H1 (cell line): ENCODE data around the gene DCUN1D3. TPM values are rescaled to one million over a fixed set of nuclear protein-coding genes. Genes with fewer than 3 reads are reported as not detected.

Experiments
- CTCF ChIA-PET: fragments of 300-600 bp; sonication (Branson Sonifier 250); formaldehyde crosslinking; loops from one replicate; lab custom pipeline; 2021; ENCODE audit not compliant: partially characterized antibody; lab: Charles Lee
- POLR2A ChIA-PET: fragments of 300-600 bp; sonication (Branson Sonifier 250); formaldehyde crosslinking; loops from one replicate; lab custom pipeline; 2021; ENCODE audit warnings: inconsistent platforms; ENCODE audit not compliant: partially characterized antibody; lab: Charles Lee
- DNase-seq, 2 experiments: peaks; one replicate each; pipeline versions ENCODE4 v3.0.0 to v3.0.0-alpha.2; 2010 to 2022; ENCODE audit warnings: low spot score in 2 of 2, low read depth in 1 of 2, mixed read lengths in 1 of 2
- FAIRE-seq: peaks from 2 replicates; lab custom pipeline; 2011; peaks lifted over from hg19 to GRCh38; lab: Jason Lieb, UNC
- H2AFZ ChIP-seq: 2 replicates; pipeline ENCODE4 v1.8.1; 2012; ENCODE audit warnings: low read length, inconsistent platforms
- H2AK5ac ChIP-seq: 2 replicates; pipeline ENCODE4 v1.6.1; 2013; ENCODE audit warnings: low read depth, low read length
- H2BK120ac ChIP-seq: replicated peaks from 2 replicates; pipeline ENCODE3; 2013; ENCODE audit warnings: low read depth, low read length, inconsistent platforms
- H2BK12ac ChIP-seq: 2 replicates; pipeline ENCODE4 v1.6.1; 2013; ENCODE audit warnings: low read depth, low read length
- H2BK15ac ChIP-seq: 2 replicates; pipeline ENCODE4 v1.6.1; 2013; ENCODE audit warnings: low read length
- H2BK20ac ChIP-seq: 2 replicates; pipeline ENCODE4 v1.6.1; 2013; ENCODE audit warnings: low read length
- H2BK5ac ChIP-seq: 2 replicates; pipeline ENCODE4 v1.6.1; 2013; ENCODE audit warnings: low read depth, low read length
- H3K14ac ChIP-seq: 2 replicates; pipeline ENCODE4 v1.6.1; 2013; ENCODE audit warnings: inconsistent platforms; ENCODE audit not compliant: insufficient read length
- H3K18ac ChIP-seq: 2 replicates; pipeline ENCODE4 v1.6.1; 2013; ENCODE audit warnings: low read length; ENCODE audit errors: extremely low read depth
- H3K23ac ChIP-seq: 2 replicates; pipeline ENCODE4 v1.6.1; 2013; ENCODE audit warnings: inconsistent platforms; ENCODE audit not compliant: insufficient read length
- H3K23me2 ChIP-seq: 2 replicates; pipeline ENCODE4 v1.6.1; 2013; ENCODE audit warnings: low read depth, low read length
- H3K27ac ChIP-seq: 2 replicates; pipeline ENCODE4 v1.6.1; 2011; ENCODE audit warnings: low read depth, low read length, inconsistent platforms
- H3K27me3 ChIP-seq, 4 experiments: replicated peaks in 1 of 4; 1 replicate in 1 of 4; 2 replicates in 3 of 4; pipeline versions ENCODE4 v1.6.1 to v1.8.1; 2011 to 2013; ENCODE audit warnings: low read length in 3 of 4, mild to moderate bottlenecking in 3 of 4, inconsistent platforms in 2 of 4, mixed read lengths in 2 of 4, moderate library complexity in 1 of 4; ENCODE audit not compliant: control insufficient read depth in 3 of 4, insufficient read depth in 3 of 4; ENCODE audit errors: extremely low read depth in 1 of 4
- H3K36me3 ChIP-seq, 4 experiments: 2 replicates each; pipeline versions ENCODE4 v1.6.1 to v1.8.1; 2011 to 2013; ENCODE audit warnings: mild to moderate bottlenecking in 4 of 4, low read length in 3 of 4, moderate library complexity in 2 of 4, control low read depth in 1 of 4, inconsistent platforms in 1 of 4; ENCODE audit not compliant: insufficient read depth in 4 of 4, control insufficient read depth in 2 of 4
- H3K4ac ChIP-seq: replicated peaks from 2 replicates; pipeline ENCODE3; 2013; ENCODE audit warnings: low read length, low read depth, mixed read lengths, inconsistent platforms; ENCODE audit not compliant: insufficient read length
- H3K4me1 ChIP-seq, 4 experiments: replicated peaks in 1 of 4; 1 replicate in 1 of 4; 2 replicates in 3 of 4; pipeline versions ENCODE4 v1.6.1 to v1.8.1; 2011 to 2013; ENCODE audit warnings: low read length in 3 of 4, inconsistent platforms in 2 of 4, mixed read lengths in 1 of 4; ENCODE audit not compliant: insufficient read depth in 4 of 4, control insufficient read depth in 3 of 4
- H3K4me2 ChIP-seq, 2 experiments: 2 replicates each; pipeline versions ENCODE4 v1.6.1 to v1.8.1; 2011 to 2013; ENCODE audit warnings: low read depth in 2 of 2, low read length in 2 of 2, control low read depth in 1 of 2, inconsistent platforms in 1 of 2, mild to moderate bottlenecking in 1 of 2; ENCODE audit not compliant: insufficient read depth in 1 of 2
- H3K4me3 ChIP-seq, 4 experiments: fragments of 200-600, 300-600 bp in 1 of 4; sonication (generic), shearing (Covaris generic), sonication (Bioruptor Twin) in 1 of 4; 2 replicates each; pipeline versions ENCODE4 v1.5.1 to v1.8.1; 2011 to 2016; ENCODE audit warnings: low read length in 4 of 4, low read depth in 3 of 4, control low read depth in 2 of 4, inconsistent platforms in 2 of 4, mild to moderate bottlenecking in 2 of 4, mixed read lengths in 1 of 4, moderate library complexity in 1 of 4; ENCODE audit not compliant: insufficient read depth in 2 of 4; ENCODE audit errors: extremely low read depth in 1 of 4
- H3K56ac ChIP-seq: replicated peaks from 2 replicates; pipeline ENCODE3; 2013; ENCODE audit warnings: low read depth, mild to moderate bottlenecking, mixed read lengths, low read length, inconsistent platforms; ENCODE audit not compliant: insufficient read length
- H3K79me1 ChIP-seq: 2 replicates; pipeline ENCODE4 v1.6.1; 2013; ENCODE audit warnings: low read depth, low read length, control low read depth
- H3K79me2 ChIP-seq, 2 experiments: 2 replicates each; pipeline versions ENCODE4 v1.6.1 to v1.8.1; 2012 to 2013; ENCODE audit warnings: low read length in 2 of 2, mild to moderate bottlenecking in 2 of 2, inconsistent platforms in 1 of 2; ENCODE audit not compliant: insufficient read depth in 2 of 2, control insufficient read depth in 1 of 2
- H3K9ac ChIP-seq, 4 experiments: replicated peaks in 1 of 4; 1 replicate in 1 of 4; 2 replicates in 3 of 4; pipeline versions ENCODE4 v1.6.1 to v1.8.1; 2011 to 2013; ENCODE audit warnings: low read depth in 3 of 4, low read length in 3 of 4, control low read depth in 2 of 4, mild to moderate bottlenecking in 2 of 4, moderate library complexity in 2 of 4, inconsistent platforms in 1 of 4; ENCODE audit errors: extremely low read depth in 1 of 4
- H3K9me3 ChIP-seq, 2 experiments: 2 replicates each; pipeline versions ENCODE4 v1.6.1 to v1.8.1; 2012 to 2013; ENCODE audit warnings: mild to moderate bottlenecking in 2 of 2, moderate library complexity in 2 of 2, control low read depth in 1 of 2, inconsistent platforms in 1 of 2, low read depth in 1 of 2, low read length in 1 of 2, mixed read lengths in 1 of 2; ENCODE audit not compliant: insufficient read depth in 2 of 2
- H4K20me1 ChIP-seq, 2 experiments: replicated peaks in 1 of 2; 2 replicates each; pipeline versions ENCODE3 to v1.8.1; 2011 to 2013; ENCODE audit warnings: inconsistent platforms in 2 of 2, low read length in 2 of 2, mild to moderate bottlenecking in 1 of 2; ENCODE audit not compliant: insufficient read depth in 2 of 2, control insufficient read depth in 1 of 2
- H4K5ac ChIP-seq: 2 replicates; pipeline ENCODE4 v1.6.1; 2013; ENCODE audit warnings: low read length, low read depth, mixed read lengths, inconsistent platforms; ENCODE audit not compliant: insufficient read length
- H4K8ac ChIP-seq: 2 replicates; pipeline ENCODE4 v1.8.0; 2013; ENCODE audit warnings: mild to moderate bottlenecking, moderate library complexity, low read length, inconsistent platforms; ENCODE audit not compliant: insufficient read depth; ENCODE audit errors: extremely low read depth
- H4K91ac ChIP-seq: replicated peaks from 2 replicates; pipeline ENCODE3; 2013; ENCODE audit warnings: low read length, mixed read lengths, inconsistent platforms; ENCODE audit not compliant: insufficient read length
- ASH2L ChIP-seq: fragments of 200-600, 300-600 bp; sonication (generic); IDR thresholded peaks from one replicate; pipeline ENCODE4 v1.7.1; 2017; ENCODE audit warnings: low read length
- ATF3 ChIP-seq: IDR thresholded peaks from 2 replicates; pipeline ENCODE4 v1.6.1; 2011; ENCODE audit warnings: low read depth, mild to moderate bottlenecking, low read length; ENCODE audit not compliant: insufficient read depth
- CHD1 ChIP-seq: IDR thresholded peaks from 2 replicates; pipeline ENCODE4 v1.6.1; 2012; ENCODE audit warnings: low read depth, low read length, improper control_type of control experiment
- JUND ChIP-seq: IDR thresholded peaks from 2 replicates; pipeline ENCODE4 v1.6.1; 2011; ENCODE audit warnings: mild to moderate bottlenecking, improper control_type of control experiment, low read length
- KDM1A ChIP-seq: fragments of 200-600, 300-600 bp; sonication (generic); IDR thresholded peaks from 2 replicates; pipeline ENCODE4 v1.7.1; 2016; ENCODE audit warnings: mild to moderate bottlenecking, low read length, borderline replicate concordance
- KDM4A ChIP-seq: IDR thresholded peaks from one replicate; pipeline ENCODE4 v1.7.1; 2012; ENCODE audit warnings: low read depth, mild to moderate bottlenecking, moderate library complexity, low read length, inconsistent platforms; ENCODE audit not compliant: severe bottlenecking
- KDM5A ChIP-seq: fragments of 200-600 bp; IDR thresholded peaks from 2 replicates; pipeline ENCODE4 v1.7.1; 2012; ENCODE audit warnings: mild to moderate bottlenecking, low read length, inconsistent platforms, mixed read lengths
- POLR2AphosphoS5 ChIP-seq: IDR thresholded peaks from 2 replicates; pipeline ENCODE4 v1.6.1; 2011; ENCODE audit warnings: low read depth, low read length
- POU5F1 ChIP-seq: IDR thresholded peaks from 2 replicates; pipeline ENCODE4 v1.6.1; 2011; ENCODE audit warnings: low read depth, mild to moderate bottlenecking, low read length, moderate library complexity
- RXRA ChIP-seq: IDR thresholded peaks from 2 replicates; pipeline ENCODE4 v1.6.1; 2011; ENCODE audit warnings: low read depth, mild to moderate bottlenecking, low read length, moderate library complexity; ENCODE audit not compliant: insufficient read depth
- SIX5 ChIP-seq: IDR thresholded peaks from 2 replicates; pipeline ENCODE4 v1.6.1; 2011; ENCODE audit warnings: mild to moderate bottlenecking, low read depth, low read length
- SRF ChIP-seq: IDR thresholded peaks from 2 replicates; pipeline ENCODE4 v1.6.1; 2011; ENCODE audit warnings: mild to moderate bottlenecking, low read depth, low read length, moderate library complexity
- TCF12 ChIP-seq: IDR thresholded peaks from 2 replicates; pipeline ENCODE4 v1.6.1; 2011; ENCODE audit warnings: low read depth, mild to moderate bottlenecking, low read length
- TEAD4 ChIP-seq: IDR thresholded peaks from 2 replicates; pipeline ENCODE4 v1.6.1; 2012; ENCODE audit warnings: low read depth, low read length, inconsistent platforms, mixed read lengths
- WGBS, 2 experiments: shearing (Covaris generic) in 1 of 2; methylation state at CpG; one replicate each; pipeline versions ENCODE4 v1.1.6 to v1.1.7; 2013 to 2015; ENCODE audit warnings: low lambda C conversion rate in 2 of 2, mixed read lengths in 2 of 2, inconsistent platforms in 1 of 2, low coverage in 1 of 2, missing lambda C conversion rate in 1 of 2; ENCODE audit not compliant: insufficient replicate concordance in 2 of 2, insufficient coverage in 1 of 2, insufficient read length in 1 of 2; ENCODE audit errors: extremely low coverage in 1 of 2, missing lambda C conversion rate in 1 of 2; 5-methylcytosine and 5-hydroxymethylcytosine counted together
- polyA plus RNA-seq, 7 experiments: library from polyadenylated mRNA; depleted of rRNA in 3 of 7; stranded (reverse) in 5 of 7; unstranded in 2 of 7; fragments of >200 nt in 5 of 7; fragments of 200-250 nt in 2 of 7; gene quantifications; 1 replicate in 5 of 7; 2 replicates in 1 of 7; 4 replicates in 1 of 7; pipeline versions ENCODE4 v1.2.1 to v1.2.3, GENCODE V29; 2011 to 2013; ENCODE audit warnings: missing spikeins in 2 of 7, mixed read lengths in 2 of 7
- total RNA-seq: library from RNA; stranded (reverse); fragmentation: NEBNext Ultra II Directional; extraction: Animal tissue kit (Norgen Biotek cat#: 25700); gene quantifications from 2 replicates; pipeline ENCODE4 v1.2.1, GENCODE V29; 2021

The DCUN1D3 gene
- total and polyA plus RNA-seq, 2 of the 8 experiments (the other 6 are each of a cell fraction or from before 2014, with no cell fraction given), result 3.5 to 18.2 TPM

DNA sequence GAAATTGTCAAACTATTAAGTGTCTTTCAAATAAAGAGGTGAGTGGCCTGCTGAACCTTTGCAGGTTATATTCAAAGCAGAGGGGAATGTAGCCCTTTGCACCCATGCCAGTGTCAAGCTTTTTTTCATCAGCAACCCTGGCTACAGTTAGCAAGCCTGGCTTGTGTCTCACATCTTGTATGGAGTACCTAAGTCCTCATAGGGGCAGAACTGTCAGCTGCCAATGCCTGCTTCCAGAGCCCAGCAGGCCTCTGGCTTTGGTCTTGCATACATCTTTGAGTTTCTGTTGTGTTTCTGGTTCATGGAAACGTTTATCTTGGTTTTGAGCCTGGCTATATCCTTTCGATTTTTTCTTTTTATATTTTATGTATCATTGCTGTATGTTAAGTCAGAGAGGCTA lies 67.1 kb downstream of the DCUN1D3 start:
- CTCF ChIA-PET, result interaction anchor here (0.6 to 1.4 kb wide), 3 partner anchors 17 to 200 kb away, joined by 3 to 4 read pairs (median 4); no protein-coding TSS in a partner anchor
- Histone ChIP-seq H3K23ac (no peak overlapping the region), H3K27me3 (no peaks in the 10 kb centered on the region), H2BK5ac (no peak overlapping the region), H3K4me3 (no peak overlapping the region), H2BK20ac (no peak overlapping the region), H2BK15ac (no peak overlapping the region), H3K27ac (no peak overlapping the region), H4K5ac (no peak overlapping the region), H4K91ac (no peak overlapping the region), H3K14ac (no peak overlapping the region), H3K9me3 (peaks cover 5 to 6% of the 10 kb centered on the region in 2 experiments), H3K4me1 (no peaks in the 10 kb centered on the region), H3K56ac (no peak overlapping the region), H3K18ac (no peak overlapping the region), H3K4me2 (no peak overlapping the region), H3K79me1 (no peaks in the 10 kb centered on the region), H2AFZ (no peak overlapping the region), H2BK12ac (no peak overlapping the region), H3K79me2 (no peaks in the 10 kb centered on the region), H3K36me3 (peaks cover 0 to 14% (median 7%) of the 10 kb centered on the region in 4 experiments; a peak in 5 of 8 replicates), H3K23me2 (no peaks in the 10 kb centered on the region), H3K9ac (no peak overlapping the region), H4K8ac (no peak overlapping the region), H4K20me1 (no peaks in the 10 kb centered on the region), H3K4ac (no peak overlapping the region), H2BK120ac (no peak overlapping the region), H2AK5ac (no peak overlapping the region)
- 88% methylated on average over 2 of the region's 2 CpGs; no CpG with 5 or more reads in 1 of the 2 experiments for WGBS, 2 experiments
- POLR2A ChIA-PET, result no interaction called here
- DNase-seq, result no peak
- FAIRE-seq, result no peak
- TF ChIP-seq CHD1 (no peak), POLR2AphosphoS5 (no peak), ATF3 (no peak), RXRA (no peak), SIX5 (no peak), POU5F1 (no peak), KDM4A (no peak), SRF (no peak), ASH2L (no peak), TCF12 (no peak), KDM1A (no peak), JUND (no peak), KDM5A (no peak), TEAD4 (no peak)
